HT-29 (cell line): ENCODE results near the gene B3GNT5. TPM values are rescaled to one million over a fixed set of nuclear protein-coding genes. Genes with fewer than 3 reads are reported as not detected.

Experiments used
- DNase-seq: peaks from one replicate; pipeline ENCODE4 v3.0.0-alpha.2; 2015; ENCODE audit warnings: low spot score
- total RNA-seq: library from RNA; depleted of rRNA; stranded (reverse); fragments of >200 nt; shearing (Covaris generic); gene quantifications from 2 replicates; pipeline ENCODE4 v1.2.3, GENCODE V29; 2014

The B3GNT5 gene
- total RNA-seq, 1 experiment from 2014 or later, result 6.7 TPM

DNA sequence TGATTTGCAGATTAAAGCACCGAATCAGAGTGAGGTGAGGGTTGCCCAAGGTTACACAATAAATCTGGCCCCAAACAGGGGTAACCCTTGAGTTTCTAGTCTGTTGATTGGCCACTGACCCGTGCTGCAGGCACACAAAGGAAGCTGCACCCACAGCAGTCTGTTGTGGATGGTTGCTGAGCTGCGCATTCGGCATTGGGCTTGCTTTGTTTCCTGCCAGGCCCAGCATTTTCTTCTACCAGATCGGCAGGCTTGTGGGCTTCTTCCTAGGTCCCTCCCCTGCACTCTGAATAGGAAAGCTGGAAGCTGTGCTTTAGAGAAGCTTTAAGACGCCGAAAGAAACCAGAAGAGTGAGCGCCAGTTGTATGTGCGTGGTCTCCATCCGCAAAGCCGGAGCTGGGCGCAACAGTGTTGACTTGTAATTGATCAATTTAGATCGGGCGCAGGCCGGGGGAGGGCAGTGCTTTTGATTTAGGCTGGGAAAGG, 12.1 kb downstream of the B3GNT5 start:
- no peak for DNase-seq

DNA sequence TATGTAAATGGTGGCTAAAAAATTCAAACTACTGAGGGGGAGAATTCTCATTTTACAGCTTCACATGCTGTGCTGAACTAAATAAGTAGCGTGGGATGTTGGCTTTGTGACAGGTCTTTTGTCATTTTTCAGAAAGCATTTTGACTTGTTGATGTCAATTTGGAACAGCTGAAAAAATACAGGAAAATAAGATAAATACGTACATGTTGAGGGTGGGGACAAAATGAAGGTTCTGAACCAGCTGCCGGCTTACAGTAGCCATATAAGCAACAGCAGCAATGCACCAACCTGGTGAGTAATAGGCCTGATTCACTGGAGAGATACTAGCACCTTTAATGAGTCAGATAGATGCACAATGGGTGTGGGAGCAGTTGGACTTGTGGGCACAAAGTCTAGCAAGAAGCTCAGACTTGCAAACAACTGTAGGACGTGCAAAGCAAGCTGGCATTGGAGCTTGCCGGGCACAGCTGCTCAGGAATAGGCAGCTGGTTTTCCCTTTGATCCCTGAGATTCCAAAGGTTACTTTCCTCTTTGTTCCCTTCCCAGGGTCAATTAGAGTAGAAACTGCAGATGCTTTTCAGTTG, 12.9 kb downstream of the B3GNT5 start:
- peak; percentile 72 for DNase-seq

DNA sequence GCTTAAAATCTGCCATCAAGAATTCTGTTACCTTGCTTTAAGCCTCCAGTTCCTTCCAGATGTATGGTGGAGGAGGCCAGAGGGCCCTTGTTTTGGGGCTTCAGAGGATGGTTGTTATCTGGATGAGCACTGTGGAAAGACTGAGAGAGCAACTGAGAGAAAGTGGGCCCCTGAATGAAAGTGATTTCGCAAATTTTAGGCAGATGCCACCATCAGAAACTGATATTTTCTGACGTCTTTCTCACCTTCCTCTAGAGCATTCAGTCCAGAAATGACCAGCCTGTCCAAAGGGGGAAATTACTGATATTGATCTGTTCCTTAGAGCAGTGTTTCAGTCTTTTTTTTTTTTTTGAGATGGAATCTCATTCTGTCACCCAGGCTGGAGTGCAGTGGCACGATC, 13.4 kb downstream of the B3GNT5 start:
- no peak for DNase-seq

DNA sequence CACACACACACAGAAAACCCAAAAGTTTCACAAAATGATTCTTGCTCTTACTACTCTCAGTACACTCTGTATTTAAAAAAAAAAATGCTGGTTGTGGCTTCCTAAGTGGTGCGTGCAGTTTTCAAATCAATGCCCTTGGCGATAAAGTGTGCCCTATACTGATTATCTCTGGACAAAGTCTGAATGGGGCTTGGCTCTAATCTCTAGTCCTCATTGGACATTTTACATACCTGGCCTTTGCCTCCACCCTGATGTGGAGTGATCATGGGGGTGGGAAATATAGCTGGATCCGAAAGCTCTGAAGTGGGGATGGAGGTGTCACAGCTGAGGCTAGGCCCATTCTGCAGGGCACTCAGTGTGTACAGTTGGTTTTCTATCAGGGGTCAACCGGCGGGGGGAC, 14.1 kb downstream of the B3GNT5 start:
- no peak for DNase-seq

DNA sequence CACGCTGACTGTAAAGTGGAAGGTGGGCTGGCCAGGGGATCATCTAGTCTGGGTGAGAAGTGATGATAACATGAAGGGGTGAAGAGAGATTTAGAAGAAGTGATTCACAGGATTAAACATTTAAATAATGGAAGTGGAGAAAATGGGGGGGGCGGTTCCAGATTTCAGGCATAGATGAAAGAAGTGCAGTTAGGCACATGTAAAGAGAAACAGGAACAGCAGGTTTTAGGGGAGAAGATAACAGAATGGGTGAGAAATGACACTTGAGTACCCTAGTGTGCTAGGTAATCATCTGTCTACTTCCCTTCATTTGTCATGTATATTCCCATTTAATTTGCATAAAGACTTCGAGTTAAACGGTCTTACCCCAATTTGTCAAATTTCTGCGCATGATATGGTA, 15.3 kb downstream of the B3GNT5 start:
- DNase-seq, result no peak

DNA sequence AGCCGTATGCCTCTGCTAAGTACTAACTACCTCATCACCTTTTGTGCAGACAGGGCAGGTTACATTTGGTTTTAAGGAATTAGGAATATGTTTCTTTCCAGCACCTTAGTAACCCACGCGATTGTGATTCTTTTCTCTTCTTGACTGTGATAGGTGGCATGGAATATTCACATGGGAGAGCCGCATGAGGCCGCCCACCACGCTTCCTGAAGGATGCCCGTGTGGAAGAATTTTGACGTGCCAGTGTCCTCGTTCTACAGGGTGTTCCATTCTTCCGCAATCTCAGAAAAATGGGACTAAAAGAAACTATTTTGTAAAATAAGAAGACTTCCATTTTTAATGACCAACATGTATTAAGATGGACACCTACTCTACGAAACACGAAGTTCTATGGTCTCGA, 16.3 kb downstream of the B3GNT5 start:
- no peak for DNase-seq

DNA sequence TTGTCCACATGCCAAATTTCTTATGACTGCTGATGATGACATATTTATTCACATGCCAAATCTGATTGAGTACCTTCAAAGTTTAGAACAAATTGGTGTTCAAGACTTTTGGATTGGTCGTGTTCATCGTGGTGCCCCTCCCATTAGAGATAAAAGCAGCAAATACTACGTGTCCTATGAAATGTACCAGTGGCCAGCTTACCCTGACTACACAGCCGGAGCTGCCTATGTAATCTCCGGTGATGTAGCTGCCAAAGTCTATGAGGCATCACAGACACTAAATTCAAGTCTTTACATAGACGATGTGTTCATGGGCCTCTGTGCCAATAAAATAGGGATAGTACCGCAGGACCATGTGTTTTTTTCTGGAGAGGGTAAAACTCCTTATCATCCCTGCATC, 17.3 kb downstream of the B3GNT5 start:
- no peak for DNase-seq

DNA sequence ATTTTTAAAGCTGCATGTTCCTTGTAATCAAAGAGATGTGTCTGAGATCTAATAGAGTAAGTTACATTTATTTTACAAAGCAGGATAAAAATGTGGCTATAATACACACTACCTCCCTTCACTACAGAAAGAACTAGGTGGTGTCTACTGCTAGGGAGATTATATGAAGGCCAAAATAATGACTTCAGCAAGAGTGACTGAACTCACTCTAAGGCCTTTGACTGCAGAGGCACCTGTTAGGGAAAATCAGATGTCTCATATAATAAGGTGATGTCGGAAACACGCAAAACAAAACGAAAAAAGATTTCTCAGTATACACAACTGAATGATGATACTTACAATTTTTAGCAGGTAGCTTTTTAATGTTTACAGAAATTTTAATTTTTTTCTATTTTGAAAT, 19.1 kb downstream of the B3GNT5 start:
- DNase-seq, result no peak

DNA sequence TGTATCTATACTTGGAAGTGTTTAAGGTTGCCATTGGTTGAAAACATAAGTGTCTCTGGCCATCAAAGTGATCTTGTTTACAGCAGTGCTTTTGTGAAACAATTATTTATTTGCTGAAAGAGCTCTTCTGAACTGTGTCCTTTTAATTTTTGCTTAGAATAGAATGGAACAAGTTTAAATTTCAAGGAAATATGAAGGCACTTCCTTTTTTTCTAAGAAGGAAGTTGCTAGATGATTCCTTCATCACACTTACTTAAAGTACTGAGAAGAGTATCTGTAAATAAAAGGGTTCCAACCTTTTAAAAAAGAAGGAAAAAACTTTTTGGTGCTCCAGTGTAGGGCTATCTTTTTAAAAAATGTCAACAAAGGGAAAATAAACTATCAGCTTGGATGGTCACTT, 19.7 kb downstream of the B3GNT5 start:
- DNase-seq, result no peak

DNA sequence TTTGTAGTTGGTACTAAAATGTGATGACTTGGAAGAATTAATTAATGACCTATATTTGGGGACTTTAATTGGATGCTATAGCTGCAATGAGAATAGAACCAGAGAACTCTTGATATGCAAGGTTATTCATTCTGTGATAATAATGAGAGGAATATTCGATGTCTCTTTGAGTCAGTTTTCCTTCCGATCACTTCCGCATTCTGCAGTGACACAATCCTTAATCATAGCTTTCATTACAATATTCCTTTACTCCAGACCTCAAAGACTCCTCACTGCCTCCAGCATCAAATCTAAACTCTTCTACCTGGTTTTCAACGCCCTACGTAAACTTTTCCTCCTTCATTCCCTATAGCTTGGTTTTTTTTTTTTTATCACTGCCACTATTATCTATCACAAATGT, 21.6 kb downstream of the B3GNT5 start:
- no peak for DNase-seq

DNA sequence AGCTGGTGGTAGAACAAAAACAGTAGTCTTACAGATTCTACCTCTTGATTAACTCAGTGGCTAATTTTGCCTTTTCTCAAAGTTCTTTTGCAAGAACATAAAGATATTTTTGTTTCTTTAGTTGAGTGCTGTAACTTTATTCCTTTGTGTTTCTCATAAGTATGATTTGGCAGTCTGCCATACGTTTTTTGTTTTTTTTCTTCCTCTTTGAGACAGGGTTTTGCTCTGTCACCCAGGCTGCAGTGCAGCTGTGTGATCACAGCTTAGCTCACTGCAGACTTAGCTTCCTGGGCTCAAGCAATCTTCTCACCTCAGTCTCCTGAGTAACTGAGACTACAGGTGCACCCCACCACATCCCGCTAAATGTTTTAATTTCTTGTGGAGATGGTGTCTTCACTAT, 22.4 kb downstream of the B3GNT5 start:
- peak; percentile 62 for DNase-seq

DNA sequence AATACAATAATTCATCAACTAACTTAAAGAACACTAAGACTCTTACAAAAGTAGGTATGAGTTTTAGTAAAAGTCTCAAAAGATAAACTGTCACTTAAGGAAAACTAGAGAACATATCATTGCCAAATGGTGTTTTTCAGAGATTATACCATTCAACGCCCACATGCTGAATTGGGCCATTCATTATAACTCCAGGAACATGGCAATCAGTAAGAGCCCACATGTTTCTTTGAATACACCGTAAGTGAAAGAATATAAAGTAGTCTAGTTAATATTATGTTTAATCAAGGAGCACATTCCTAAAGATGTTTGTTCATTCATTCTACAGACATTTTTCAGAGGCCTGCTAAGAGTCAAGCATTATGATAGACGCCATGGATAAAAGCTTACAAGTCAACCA, 22.9 kb downstream of the B3GNT5 start:
- DNase-seq, result no peak

DNA sequence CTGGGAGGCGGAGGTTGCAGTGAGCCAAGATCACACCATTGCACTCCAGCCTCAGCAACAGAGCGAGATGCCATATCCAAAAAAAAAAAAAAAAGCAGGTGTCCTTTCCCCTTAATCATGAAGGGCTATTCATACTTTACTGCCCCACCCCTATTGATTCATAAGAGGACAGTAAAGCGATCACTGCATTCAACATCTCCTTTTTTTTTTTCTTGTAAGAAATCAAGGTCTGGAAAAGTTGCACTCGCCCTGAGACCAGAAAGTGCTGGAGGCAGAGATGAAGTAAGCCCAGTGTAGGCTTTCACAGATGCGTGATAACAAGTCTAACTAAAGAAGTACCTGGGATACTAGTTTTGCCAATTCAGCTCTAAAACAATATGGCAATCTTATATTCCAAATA, 24.2 kb downstream of the B3GNT5 start:
- no peak for DNase-seq

DNA sequence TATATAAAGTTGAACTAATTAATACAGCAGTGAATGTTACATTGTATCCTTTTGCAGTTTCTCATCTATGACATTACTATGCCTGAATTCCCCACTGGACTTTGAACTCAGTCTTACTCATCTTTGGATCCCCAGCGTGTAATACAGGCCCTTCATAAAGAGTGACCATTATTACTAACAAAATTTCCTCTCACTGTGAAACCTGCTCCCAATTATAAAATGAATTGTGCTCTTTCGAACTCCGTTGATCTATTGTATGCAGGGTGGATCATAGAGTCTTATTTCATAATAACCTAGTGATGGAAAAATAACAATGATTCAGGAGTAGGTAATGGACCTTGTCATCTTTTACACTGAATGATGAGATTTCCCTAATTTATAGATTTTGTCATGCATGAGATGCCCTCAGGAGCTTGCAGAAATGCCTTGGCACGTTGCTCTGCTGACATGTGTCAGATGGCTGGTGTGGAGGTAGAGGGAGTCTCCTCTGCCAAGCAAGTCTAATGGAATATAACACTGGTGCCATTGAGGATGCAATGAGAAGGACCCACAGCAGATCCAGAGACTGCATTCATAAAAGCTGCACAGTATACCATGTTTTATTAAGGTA, 25.5 kb downstream of the B3GNT5 start:
- no peak for DNase-seq

DNA sequence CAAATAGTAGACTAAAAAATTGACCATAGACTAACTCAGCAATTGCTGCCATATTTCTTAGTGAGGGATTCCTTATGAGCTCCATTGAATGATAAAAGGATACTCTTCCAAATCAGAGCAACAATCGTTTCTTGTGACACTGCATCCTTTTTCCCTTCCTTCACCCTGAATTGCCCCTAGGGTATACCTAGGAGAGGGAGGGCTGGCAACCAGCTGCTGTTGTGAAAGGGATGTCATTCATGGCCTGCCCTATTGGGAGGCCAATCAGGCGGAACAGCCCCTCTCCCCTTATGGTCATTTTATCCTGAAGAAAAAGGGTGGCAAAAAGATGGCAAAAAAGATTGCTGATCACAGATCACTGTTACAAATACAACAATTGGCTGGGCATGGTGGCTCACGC, 26.3 kb downstream of the B3GNT5 start:
- DNase-seq, result no peak

DNA sequence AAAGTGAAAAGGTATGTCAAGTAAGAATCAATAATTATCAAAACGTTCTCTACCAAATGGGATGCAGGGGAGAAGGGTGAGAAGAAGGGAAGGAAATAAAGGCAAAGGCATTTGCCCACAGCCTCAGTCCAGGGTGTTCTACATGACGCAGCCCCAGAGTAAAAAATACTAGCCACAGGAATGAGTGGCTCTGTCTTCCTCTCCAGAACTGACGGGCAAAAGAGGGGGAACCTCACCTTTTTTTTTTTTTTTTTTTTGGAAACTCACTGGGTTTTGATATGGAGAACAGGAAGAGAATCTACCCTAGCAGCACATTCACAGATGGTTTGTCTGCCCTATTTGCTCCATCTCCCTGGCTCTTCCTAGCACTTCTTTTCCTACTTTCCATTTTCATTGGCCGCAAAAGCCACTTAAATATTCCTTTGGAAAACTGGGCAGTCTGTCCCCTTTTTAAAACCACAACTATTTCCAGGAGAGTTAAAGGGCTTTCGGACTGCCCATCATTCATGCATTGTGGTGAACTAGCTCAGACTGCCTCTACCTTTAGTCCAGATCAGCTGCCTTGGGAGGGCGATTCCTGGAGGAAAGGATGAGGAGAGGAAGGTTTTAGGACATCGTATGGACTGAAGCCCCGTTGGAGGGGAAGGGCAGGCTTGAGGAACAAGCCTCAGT, 28.2 kb downstream of the B3GNT5 start:
- DNase-seq, result no peak

DNA sequence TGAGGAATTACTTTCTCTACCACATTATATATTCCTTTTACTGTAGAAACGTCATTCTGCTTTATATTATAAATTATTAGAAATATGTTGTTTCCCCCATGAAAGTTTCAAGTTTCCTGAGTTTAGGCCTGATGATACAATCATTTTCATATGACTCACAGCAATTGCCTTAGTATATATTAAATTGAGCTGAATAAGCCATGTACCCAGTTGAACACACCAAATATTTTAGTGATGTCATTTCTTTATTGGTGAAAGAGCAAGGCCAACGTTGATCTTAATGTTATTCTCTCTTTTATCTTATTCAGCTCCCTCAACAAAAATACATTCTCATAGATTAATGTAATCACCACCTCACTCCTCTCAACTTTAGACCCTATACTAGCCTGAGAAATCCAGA, 30.8 kb downstream of the B3GNT5 start:
- DNase-seq, result no peak

DNA sequence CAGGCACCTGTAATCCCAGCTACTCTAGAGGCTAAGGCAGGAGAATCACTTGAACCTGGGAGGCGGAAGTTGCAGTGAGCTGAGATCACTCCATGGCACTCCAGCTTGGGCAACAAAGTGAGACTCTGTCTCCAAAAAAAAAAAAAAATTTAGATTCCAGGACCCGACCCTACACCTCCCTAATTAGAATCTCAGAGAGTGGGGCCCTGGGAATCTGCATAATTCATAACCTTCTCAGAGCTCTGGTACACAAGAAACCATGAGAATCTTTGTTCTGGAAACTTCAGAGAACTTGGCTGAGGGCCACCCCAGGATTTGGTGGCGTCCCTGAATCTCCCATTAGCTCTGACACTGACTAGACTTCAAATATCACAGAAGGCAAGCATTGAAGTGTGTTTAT, 31.5 kb downstream of the B3GNT5 start:
- DNase-seq, result no peak

DNA sequence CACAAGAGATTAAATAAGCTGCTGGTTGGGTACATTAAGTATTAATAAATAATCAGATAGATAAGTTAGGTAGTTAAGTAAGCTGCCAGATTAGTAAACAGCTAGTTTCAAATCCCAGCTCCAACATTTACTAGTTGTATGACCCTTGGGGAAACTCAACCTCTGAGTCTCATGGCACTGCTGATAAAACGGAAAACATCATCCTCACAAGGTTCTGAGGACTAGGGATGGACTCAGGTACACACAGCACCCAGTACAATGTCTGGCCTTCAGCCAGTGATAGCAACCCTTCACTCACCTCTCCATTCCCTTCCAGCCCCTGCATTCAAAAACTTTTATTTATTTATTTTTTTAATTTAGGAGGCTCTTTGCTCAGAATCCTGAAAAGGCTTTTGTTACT, 32.3 kb downstream of the B3GNT5 start:
- DNase-seq, result peak; percentile 62

DNA sequence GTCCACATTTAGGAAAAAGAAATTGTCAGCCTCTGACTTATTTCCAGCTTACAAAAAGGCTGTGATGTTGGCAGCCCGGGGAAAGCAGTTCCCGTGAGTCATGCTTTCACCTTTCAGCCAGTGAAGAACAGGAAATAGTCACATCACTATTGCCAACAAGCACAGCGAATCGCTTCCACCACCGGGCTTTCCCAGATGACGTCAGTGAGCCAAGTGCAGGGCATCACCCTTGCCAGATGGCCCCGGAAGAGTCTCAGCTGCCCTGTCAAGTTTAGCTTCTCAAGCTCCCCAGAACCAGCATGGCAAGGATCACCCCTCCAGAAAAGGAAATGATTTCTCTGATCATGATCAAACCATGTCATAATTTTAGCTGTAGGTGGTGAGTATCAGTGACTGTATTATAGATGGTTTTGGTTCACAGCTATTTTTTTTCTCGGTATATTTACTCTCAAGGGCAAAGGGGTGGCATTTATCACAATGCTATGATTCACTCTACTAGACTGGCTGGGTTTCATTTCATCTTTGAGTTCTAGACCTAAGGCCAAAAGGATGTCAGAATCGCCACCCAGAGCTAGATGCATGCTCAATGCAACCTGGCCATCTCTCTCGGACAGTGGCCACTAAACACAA, 32.9 kb downstream of the B3GNT5 start:
- DNase-seq, result peak; percentile 97

DNA sequence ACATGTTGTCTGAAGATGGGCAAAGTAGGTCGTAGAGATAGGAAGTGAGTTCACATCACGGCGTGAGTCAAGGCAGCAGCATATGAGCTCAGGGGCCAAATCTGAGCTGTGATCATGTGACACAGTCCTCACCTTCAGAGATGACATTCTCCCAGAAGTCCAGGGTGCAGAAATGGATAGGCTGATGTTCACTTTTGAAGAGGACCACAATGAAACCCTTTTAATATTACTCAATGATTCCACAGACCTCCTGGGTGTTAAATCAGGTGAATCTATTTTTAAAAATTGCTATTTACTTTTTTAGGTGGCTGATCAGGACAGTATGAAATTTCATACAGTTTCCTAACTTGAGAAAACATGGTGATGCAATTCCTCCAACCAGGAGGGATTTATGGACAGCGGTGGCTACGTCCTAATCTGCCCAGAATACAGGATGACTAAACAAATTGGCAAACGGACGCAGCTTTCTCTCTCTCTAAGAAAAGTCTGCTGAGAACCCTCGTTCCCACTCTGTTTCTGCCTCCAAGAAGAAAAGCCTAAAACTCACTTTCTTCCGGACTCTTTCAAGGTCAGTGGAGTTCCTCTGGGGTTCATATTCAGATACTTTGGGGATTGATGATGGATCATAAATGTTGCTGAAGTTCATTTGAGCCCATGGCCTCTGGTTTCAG, 34.4 kb downstream of the B3GNT5 start:
- DNase-seq, result no peak

DNA sequence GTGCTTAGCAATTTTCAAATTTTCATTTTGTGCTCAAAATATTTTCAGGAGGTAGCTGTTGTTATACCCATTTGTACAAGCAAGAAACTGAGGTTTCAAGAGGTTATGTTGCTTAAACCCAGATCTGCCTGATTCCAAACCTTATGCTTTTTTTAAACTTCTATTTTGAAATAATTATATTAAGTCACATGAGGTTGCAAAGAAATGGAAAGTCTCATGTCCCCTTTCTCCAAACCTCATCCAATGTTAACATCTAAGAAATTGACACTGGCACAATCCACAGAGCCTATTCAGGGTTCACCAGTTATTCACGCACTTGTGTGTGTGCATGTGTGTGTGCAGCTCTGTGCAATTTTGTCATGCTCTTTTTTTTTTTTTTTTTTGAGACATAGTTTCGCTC, 35.1 kb downstream of the B3GNT5 start:
- no peak for DNase-seq
